H1 (cell line): ENCODE measurements around the gene PDHB. TPM values are rescaled to one million over a fixed set of nuclear protein-coding genes. Genes with fewer than 3 reads are reported as not detected.

Source experiments
- CTCF ChIA-PET: fragments of 300-600 bp; sonication (Branson Sonifier 250); formaldehyde crosslinking; loops from one replicate; lab custom pipeline; 2021; ENCODE audit not compliant: partially characterized antibody; lab: Charles Lee
- POLR2A ChIA-PET: fragments of 300-600 bp; sonication (Branson Sonifier 250); formaldehyde crosslinking; loops from one replicate; lab custom pipeline; 2021; ENCODE audit warnings: inconsistent platforms; ENCODE audit not compliant: partially characterized antibody; lab: Charles Lee
- DNase-seq, 2 experiments: peaks; one replicate each; pipeline versions ENCODE4 v3.0.0 to v3.0.0-alpha.2; 2010 to 2022; ENCODE audit warnings: low spot score in 2 of 2, low read depth in 1 of 2, mixed read lengths in 1 of 2
- FAIRE-seq: peaks from 2 replicates; lab custom pipeline; 2011; peaks lifted over from hg19 to GRCh38; lab: Jason Lieb, UNC
- H2AFZ ChIP-seq: 2 replicates; pipeline ENCODE4 v1.8.1; 2012; ENCODE audit warnings: low read length, inconsistent platforms
- H2AK5ac ChIP-seq: 2 replicates; pipeline ENCODE4 v1.6.1; 2013; ENCODE audit warnings: low read depth, low read length
- H2BK120ac ChIP-seq: replicated peaks from 2 replicates; pipeline ENCODE3; 2013; ENCODE audit warnings: low read depth, low read length, inconsistent platforms
- H2BK12ac ChIP-seq: 2 replicates; pipeline ENCODE4 v1.6.1; 2013; ENCODE audit warnings: low read depth, low read length
- H2BK15ac ChIP-seq: 2 replicates; pipeline ENCODE4 v1.6.1; 2013; ENCODE audit warnings: low read length
- H2BK20ac ChIP-seq: 2 replicates; pipeline ENCODE4 v1.6.1; 2013; ENCODE audit warnings: low read length
- H2BK5ac ChIP-seq: 2 replicates; pipeline ENCODE4 v1.6.1; 2013; ENCODE audit warnings: low read depth, low read length
- H3K14ac ChIP-seq: 2 replicates; pipeline ENCODE4 v1.6.1; 2013; ENCODE audit warnings: inconsistent platforms; ENCODE audit not compliant: insufficient read length
- H3K18ac ChIP-seq: 2 replicates; pipeline ENCODE4 v1.6.1; 2013; ENCODE audit warnings: low read length; ENCODE audit errors: extremely low read depth
- H3K23ac ChIP-seq: 2 replicates; pipeline ENCODE4 v1.6.1; 2013; ENCODE audit warnings: inconsistent platforms; ENCODE audit not compliant: insufficient read length
- H3K23me2 ChIP-seq: 2 replicates; pipeline ENCODE4 v1.6.1; 2013; ENCODE audit warnings: low read depth, low read length
- H3K27ac ChIP-seq: 2 replicates; pipeline ENCODE4 v1.6.1; 2011; ENCODE audit warnings: low read depth, low read length, inconsistent platforms
- H3K27me3 ChIP-seq, 4 experiments: replicated peaks in 1 of 4; 1 replicate in 1 of 4; 2 replicates in 3 of 4; pipeline versions ENCODE4 v1.6.1 to v1.8.1; 2011 to 2013; ENCODE audit warnings: low read length in 3 of 4, mild to moderate bottlenecking in 3 of 4, inconsistent platforms in 2 of 4, mixed read lengths in 2 of 4, moderate library complexity in 1 of 4; ENCODE audit not compliant: control insufficient read depth in 3 of 4, insufficient read depth in 3 of 4; ENCODE audit errors: extremely low read depth in 1 of 4
- H3K36me3 ChIP-seq, 4 experiments: 2 replicates each; pipeline versions ENCODE4 v1.6.1 to v1.8.1; 2011 to 2013; ENCODE audit warnings: mild to moderate bottlenecking in 4 of 4, low read length in 3 of 4, moderate library complexity in 2 of 4, control low read depth in 1 of 4, inconsistent platforms in 1 of 4; ENCODE audit not compliant: insufficient read depth in 4 of 4, control insufficient read depth in 2 of 4
- H3K4ac ChIP-seq: replicated peaks from 2 replicates; pipeline ENCODE3; 2013; ENCODE audit warnings: low read length, low read depth, mixed read lengths, inconsistent platforms; ENCODE audit not compliant: insufficient read length
- H3K4me1 ChIP-seq, 4 experiments: replicated peaks in 1 of 4; 1 replicate in 1 of 4; 2 replicates in 3 of 4; pipeline versions ENCODE4 v1.6.1 to v1.8.1; 2011 to 2013; ENCODE audit warnings: low read length in 3 of 4, inconsistent platforms in 2 of 4, mixed read lengths in 1 of 4; ENCODE audit not compliant: insufficient read depth in 4 of 4, control insufficient read depth in 3 of 4
- H3K4me2 ChIP-seq, 2 experiments: 2 replicates each; pipeline versions ENCODE4 v1.6.1 to v1.8.1; 2011 to 2013; ENCODE audit warnings: low read depth in 2 of 2, low read length in 2 of 2, control low read depth in 1 of 2, inconsistent platforms in 1 of 2, mild to moderate bottlenecking in 1 of 2; ENCODE audit not compliant: insufficient read depth in 1 of 2
- H3K4me3 ChIP-seq, 4 experiments: fragments of 200-600, 300-600 bp in 1 of 4; sonication (generic), shearing (Covaris generic), sonication (Bioruptor Twin) in 1 of 4; 2 replicates each; pipeline versions ENCODE4 v1.5.1 to v1.8.1; 2011 to 2016; ENCODE audit warnings: low read length in 4 of 4, low read depth in 3 of 4, control low read depth in 2 of 4, inconsistent platforms in 2 of 4, mild to moderate bottlenecking in 2 of 4, mixed read lengths in 1 of 4, moderate library complexity in 1 of 4; ENCODE audit not compliant: insufficient read depth in 2 of 4; ENCODE audit errors: extremely low read depth in 1 of 4
- H3K56ac ChIP-seq: replicated peaks from 2 replicates; pipeline ENCODE3; 2013; ENCODE audit warnings: low read depth, mild to moderate bottlenecking, mixed read lengths, low read length, inconsistent platforms; ENCODE audit not compliant: insufficient read length
- H3K79me1 ChIP-seq: 2 replicates; pipeline ENCODE4 v1.6.1; 2013; ENCODE audit warnings: low read depth, low read length, control low read depth
- H3K79me2 ChIP-seq, 2 experiments: 2 replicates each; pipeline versions ENCODE4 v1.6.1 to v1.8.1; 2012 to 2013; ENCODE audit warnings: low read length in 2 of 2, mild to moderate bottlenecking in 2 of 2, inconsistent platforms in 1 of 2; ENCODE audit not compliant: insufficient read depth in 2 of 2, control insufficient read depth in 1 of 2
- H3K9ac ChIP-seq, 4 experiments: replicated peaks in 1 of 4; 1 replicate in 1 of 4; 2 replicates in 3 of 4; pipeline versions ENCODE4 v1.6.1 to v1.8.1; 2011 to 2013; ENCODE audit warnings: low read depth in 3 of 4, low read length in 3 of 4, control low read depth in 2 of 4, mild to moderate bottlenecking in 2 of 4, moderate library complexity in 2 of 4, inconsistent platforms in 1 of 4; ENCODE audit errors: extremely low read depth in 1 of 4
- H3K9me3 ChIP-seq, 2 experiments: 2 replicates each; pipeline versions ENCODE4 v1.6.1 to v1.8.1; 2012 to 2013; ENCODE audit warnings: mild to moderate bottlenecking in 2 of 2, moderate library complexity in 2 of 2, control low read depth in 1 of 2, inconsistent platforms in 1 of 2, low read depth in 1 of 2, low read length in 1 of 2, mixed read lengths in 1 of 2; ENCODE audit not compliant: insufficient read depth in 2 of 2
- H4K20me1 ChIP-seq, 2 experiments: replicated peaks in 1 of 2; 2 replicates each; pipeline versions ENCODE3 to v1.8.1; 2011 to 2013; ENCODE audit warnings: inconsistent platforms in 2 of 2, low read length in 2 of 2, mild to moderate bottlenecking in 1 of 2; ENCODE audit not compliant: insufficient read depth in 2 of 2, control insufficient read depth in 1 of 2
- H4K5ac ChIP-seq: 2 replicates; pipeline ENCODE4 v1.6.1; 2013; ENCODE audit warnings: low read length, low read depth, mixed read lengths, inconsistent platforms; ENCODE audit not compliant: insufficient read length
- H4K8ac ChIP-seq: 2 replicates; pipeline ENCODE4 v1.8.0; 2013; ENCODE audit warnings: mild to moderate bottlenecking, moderate library complexity, low read length, inconsistent platforms; ENCODE audit not compliant: insufficient read depth; ENCODE audit errors: extremely low read depth
- H4K91ac ChIP-seq: replicated peaks from 2 replicates; pipeline ENCODE3; 2013; ENCODE audit warnings: low read length, mixed read lengths, inconsistent platforms; ENCODE audit not compliant: insufficient read length
- BACH1 ChIP-seq: IDR thresholded peaks from 2 replicates; pipeline ENCODE4 v1.6.1; 2012; ENCODE audit warnings: low read length, improper control_type of control experiment
- EP300 ChIP-seq, 2 experiments: IDR thresholded peaks; 1 replicate in 1 of 2; 2 replicates in 1 of 2; pipeline ENCODE4 v1.6.1; 2011 to 2012; ENCODE audit warnings: low read depth in 2 of 2, low read length in 2 of 2, mild to moderate bottlenecking in 2 of 2, borderline replicate concordance in 1 of 2, inconsistent platforms in 1 of 2, moderate library complexity in 1 of 2
- GABPA ChIP-seq: IDR thresholded peaks from 2 replicates; pipeline ENCODE4 v1.6.1; 2011; ENCODE audit warnings: mild to moderate bottlenecking, low read length, moderate library complexity, borderline replicate concordance; ENCODE audit not compliant: insufficient read depth
- HDAC6 ChIP-seq: IDR thresholded peaks from one replicate; pipeline ENCODE4 v1.7.1; 2012; ENCODE audit warnings: low read depth, mild to moderate bottlenecking, inconsistent platforms, low read length, moderate library complexity
- SIX5 ChIP-seq: IDR thresholded peaks from 2 replicates; pipeline ENCODE4 v1.6.1; 2011; ENCODE audit warnings: mild to moderate bottlenecking, low read depth, low read length
- ZNF274 ChIP-seq: IDR thresholded peaks from 2 replicates; pipeline ENCODE4 v1.7.0; 2012; ENCODE audit warnings: low read length, borderline replicate concordance; ENCODE audit errors: extremely low read depth
- WGBS, 2 experiments: shearing (Covaris generic) in 1 of 2; methylation state at CpG; one replicate each; pipeline versions ENCODE4 v1.1.6 to v1.1.7; 2013 to 2015; ENCODE audit warnings: low lambda C conversion rate in 2 of 2, mixed read lengths in 2 of 2, inconsistent platforms in 1 of 2, low coverage in 1 of 2, missing lambda C conversion rate in 1 of 2; ENCODE audit not compliant: insufficient replicate concordance in 2 of 2, insufficient coverage in 1 of 2, insufficient read length in 1 of 2; ENCODE audit errors: extremely low coverage in 1 of 2, missing lambda C conversion rate in 1 of 2; 5-methylcytosine and 5-hydroxymethylcytosine counted together
- polyA plus RNA-seq, 7 experiments: library from polyadenylated mRNA; depleted of rRNA in 3 of 7; stranded (reverse) in 5 of 7; unstranded in 2 of 7; fragments of >200 nt in 5 of 7; fragments of 200-250 nt in 2 of 7; gene quantifications; 1 replicate in 5 of 7; 2 replicates in 1 of 7; 4 replicates in 1 of 7; pipeline versions ENCODE4 v1.2.1 to v1.2.3, GENCODE V29; 2011 to 2013; ENCODE audit warnings: missing spikeins in 2 of 7, mixed read lengths in 2 of 7
- total RNA-seq: library from RNA; stranded (reverse); fragmentation: NEBNext Ultra II Directional; extraction: Animal tissue kit (Norgen Biotek cat#: 25700); gene quantifications from 2 replicates; pipeline ENCODE4 v1.2.1, GENCODE V29; 2021

PDHB gene
- total and polyA plus RNA-seq, 2 of the 8 experiments (the other 6 are each of a cell fraction or from before 2014, with no cell fraction given): 90.4 to 140 TPM

GRCh38 chr3:58482917-58483636 is 49.4 kb upstream of the PDHB start:
- H3K4ac ChIP-seq: no peak overlapping the region
- no peak overlapping the region for H3K18ac ChIP-seq
- no peak overlapping the region for H3K23ac ChIP-seq
- no peaks in the 10 kb centered on the region for H4K20me1 ChIP-seq
- H3K4me2 ChIP-seq: no peak overlapping the region
- H3K9ac ChIP-seq: no peak overlapping the region
- no peaks in the 10 kb centered on the region; a peak in 1 of 7 replicates for H3K4me1 ChIP-seq
- H2BK12ac ChIP-seq: no peak overlapping the region
- no peak overlapping the region for H2BK15ac ChIP-seq
- no peak overlapping the region for H2BK20ac ChIP-seq
- no peaks in the 10 kb centered on the region for H3K79me1 ChIP-seq
- no peaks in the 10 kb centered on the region for H3K36me3 ChIP-seq
- H3K14ac ChIP-seq: no peak overlapping the region
- no peak overlapping the region for H3K27ac ChIP-seq
- no peak overlapping the region for H2AK5ac ChIP-seq
- POLR2A ChIA-PET: interaction anchor here (1.6 kb wide), 1 partner anchor 51 kb away, joined by 3 read pairs; no protein-coding TSS in a partner anchor
- DNase-seq (no peak), FAIRE-seq (no peak)
- CTCF ChIA-PET: interaction anchor here (0.7 to 2.9 kb wide), 8 partner anchors 8 to 68 kb away, joined by 3 to 9 read pairs (median 4); no protein-coding TSS in a partner anchor
- no peak overlapping the region for H2BK5ac ChIP-seq
- no peaks in the 10 kb centered on the region for H3K23me2 ChIP-seq
- H2AFZ ChIP-seq: no peak overlapping the region
- no peaks in the 10 kb centered on the region for H3K79me2 ChIP-seq
- no peaks in the 10 kb centered on the region for H3K9me3 ChIP-seq
- WGBS, 2 experiments: 92% methylated on average over 8 of the region's 8 CpGs; no CpG with 5 or more reads in 1 of the 2 experiments
- H4K8ac ChIP-seq: no peak overlapping the region
- no peak for TF ChIP-seq EP300 (IDR thresholded peaks at IDR 0.05; ENCODE audit: borderline replicate concordance in 1 of 2, low read depth in 2 of 2, low read length in 2 of 2)
- no peak for TF ChIP-seq HDAC6
- no peak for TF ChIP-seq GABPA
- TF ChIP-seq SIX5: no peak
- no peak for TF ChIP-seq BACH1
- no peak for TF ChIP-seq ZNF274
- no peak overlapping the region for H4K91ac ChIP-seq
- no peak overlapping the region for H4K5ac ChIP-seq
- no peak overlapping the region for H3K56ac ChIP-seq
- no peak overlapping the region for H3K4me3 ChIP-seq
- H2BK120ac ChIP-seq: no peak overlapping the region
- peaks cover 0 to 4% (median 0%) of the 10 kb centered on the region in 4 experiments; a peak in 1 of 7 replicates for H3K27me3 ChIP-seq
